NCI-H1930 (cell line): ENCODE measurements around the gene NCKAP5L.
"Not testable (repeated sequence)": the region's sequence is repeated elsewhere in the genome, so short reads cannot be mapped to it uniquely, and the experiment has no call there.

Source experiments
- DNase-seq, 2 experiments: peaks; one replicate each; lab custom pipeline; 2025; lab: John Stamatoyannopoulos, UW

The NCKAP5L gene

GRCh38 chr12:49828133-49829091 lies at the start of gene NCKAP5L:
NCKAP5L (minus strand) TSS chr12:49828413; CDS start chr12:49804044, 24,369 bp downstream.
- DNase-seq: peak; percentile 83 to 85

- no peak for DNase-seq
These were observed 48.9 kb upstream of the NCKAP5L start for GRCh38 chr12:49877066-49877465.

- no peak for DNase-seq
These were observed 47.9 kb upstream of the NCKAP5L start for GRCh38 chr12:49876070-49876469.

- no peak for DNase-seq
These were observed 47.0 kb upstream of the NCKAP5L start for GRCh38 chr12:49875115-49875720.

- DNase-seq: no peak
These were observed 46.1 kb upstream of the NCKAP5L start for GRCh38 chr12:49874142-49874897.

GRCh38 chr12:49873361-49873934 lies 45.2 kb upstream of the NCKAP5L start:
- no peak for DNase-seq

GRCh38 chr12:49872781-49873181 lies 44.6 kb upstream of the NCKAP5L start:
- no peak for DNase-seq

GRCh38 chr12:49872381-49872780 lies 44.2 kb upstream of the NCKAP5L start:
- DNase-seq: no peak

- DNase-seq: not testable (repeated sequence)
These were observed 43.6 kb upstream of the NCKAP5L start for GRCh38 chr12:49871811-49872251.

GRCh38 chr12:49871263-49871561 lies 43.0 kb upstream of the NCKAP5L start:
- no peak for DNase-seq

GRCh38 chr12:49870501-49871262 lies 42.5 kb upstream of the NCKAP5L start:
- no peak for DNase-seq

GRCh38 chr12:49869816-49870500 lies 41.7 kb upstream of the NCKAP5L start:
- no peak for DNase-seq

GRCh38 chr12:49868952-49869815 lies 41.0 kb upstream of the NCKAP5L start:
- no peak for DNase-seq

GRCh38 chr12:49868449-49868848 lies 40.2 kb upstream of the NCKAP5L start:
- DNase-seq: no peak

GRCh38 chr12:49867570-49868341 lies 39.5 kb upstream of the NCKAP5L start:
- DNase-seq: no peak

GRCh38 chr12:49866859-49867569 lies 38.8 kb upstream of the NCKAP5L start:
- DNase-seq: peak; percentile 20 to 63

- DNase-seq: no peak
These were observed 37.5 kb upstream of the NCKAP5L start for GRCh38 chr12:49865782-49866135.

- DNase-seq: no peak
These were observed 37.0 kb upstream of the NCKAP5L start for GRCh38 chr12:49865109-49865781.
